Endothelial cell of umbilical vein (primary cell): ENCODE data around the gene MTMR3. TPM values are rescaled to one million over a fixed set of nuclear protein-coding genes. Genes with fewer than 3 reads are reported as not detected.

ENCODE experiments used
- BruUV-seq: library from RNA; stranded (reverse); fragments of 400-500 nt; replicated peaks from 2 replicates; lab custom pipeline; 2021; lab: Mats Ljungman, UMichigan
- CTCF ChIA-PET: fragments of 300-600, 350-600 bp; sonication (Branson Sonifier 250); formaldehyde crosslinking; loops from one replicate; lab custom pipeline; 2021; ENCODE audit warnings: antibody characterized with exemption, inconsistent platforms; lab: Charles Lee
- POLR2A ChIA-PET: fragments of 300-600, 350-600 bp; sonication (Branson Sonifier 250); formaldehyde crosslinking; loops from one replicate; lab custom pipeline; 2021; ENCODE audit warnings: antibody characterized with exemption, inconsistent platforms; lab: Charles Lee
- DNase-seq: peaks from one replicate; pipeline ENCODE4 v3.0.0-alpha.2; 2011; ENCODE audit warnings: low read depth, low spot score
- FAIRE-seq: peaks from 2 replicates; lab custom pipeline; 2011; peaks lifted over from hg19 to GRCh38; lab: Jason Lieb, UNC
- H2AFZ ChIP-seq: 2 replicates; pipeline ENCODE4 v1.6.0; 2012; ENCODE audit warnings: low read depth, low read length, control low read depth, inconsistent platforms
- H3K27ac ChIP-seq: 2 replicates; pipeline ENCODE4 v1.5.1; 2011; ENCODE audit warnings: low read depth, mild to moderate bottlenecking, control low read depth, low read length, moderate library complexity; ENCODE audit not compliant: insufficient read depth
- H3K27me3 ChIP-seq, 2 experiments: 2 replicates each; pipeline versions ENCODE4 v1.6.0 to v1.6.1; 2011; ENCODE audit warnings: low read length in 2 of 2, mixed read lengths in 1 of 2; ENCODE audit not compliant: control insufficient read depth in 2 of 2, insufficient read depth in 2 of 2
- H3K36me3 ChIP-seq, 2 experiments: 2 replicates in 1 of 2; 3 replicates in 1 of 2; pipeline ENCODE4 v1.5.1; 2011; ENCODE audit warnings: low read length in 2 of 2, mild to moderate bottlenecking in 1 of 2, moderate library complexity in 1 of 2; ENCODE audit not compliant: control insufficient read depth in 2 of 2, insufficient read depth in 2 of 2; ENCODE audit errors: extremely low read depth in 1 of 2
- H3K4me1 ChIP-seq: 3 replicates; pipeline ENCODE4 v1.5.1; 2011; ENCODE audit warnings: mild to moderate bottlenecking, low read length; ENCODE audit not compliant: control insufficient read depth, insufficient read depth; ENCODE audit errors: extremely low read depth
- H3K4me2 ChIP-seq: 2 replicates; pipeline ENCODE4 v1.6.1; 2011; ENCODE audit warnings: low read length, control low read depth, mixed read lengths; ENCODE audit not compliant: insufficient read depth
- H3K4me3 ChIP-seq, 3 experiments: fragments of 200-600 bp in 1 of 3; sonication (generic), shearing (Covaris generic) in 1 of 3; replicated peaks in 1 of 3; 2 replicates each; pipeline ENCODE4 v1.5.1; 2011 to 2016; ENCODE audit warnings: control low read depth in 3 of 3, low read length in 3 of 3, mild to moderate bottlenecking in 2 of 3, inconsistent platforms in 1 of 3, low read depth in 1 of 3, moderate library complexity in 1 of 3; ENCODE audit not compliant: insufficient read depth in 1 of 3
- H3K79me2 ChIP-seq: 2 replicates; pipeline ENCODE4 v1.6.0; 2012; ENCODE audit warnings: low read length, inconsistent platforms; ENCODE audit not compliant: control insufficient read depth, insufficient read depth
- H3K9ac ChIP-seq: replicated peaks from 2 replicates; pipeline ENCODE3; 2011; ENCODE audit warnings: low read length, control low read depth; ENCODE audit not compliant: insufficient read depth; ENCODE audit errors: extremely low read depth
- H3K9me1 ChIP-seq: replicated peaks from 3 replicates; pipeline ENCODE4 v1.6.0; 2011; ENCODE audit warnings: mild to moderate bottlenecking, low read length; ENCODE audit not compliant: control insufficient read depth, insufficient read depth; ENCODE audit errors: extremely low read depth
- H3K9me3 ChIP-seq: replicated peaks from 2 replicates; pipeline ENCODE4 v1.5.1; 2012; ENCODE audit warnings: low read length, inconsistent platforms; ENCODE audit not compliant: control insufficient read depth, insufficient read depth
- H4K20me1 ChIP-seq: replicated peaks from 2 replicates; pipeline ENCODE3; 2011; ENCODE audit warnings: mild to moderate bottlenecking, low read length; ENCODE audit not compliant: control insufficient read depth, insufficient read depth; ENCODE audit errors: extremely low read depth
- EZH2 ChIP-seq: IDR thresholded peaks from 2 replicates; pipeline ENCODE4 v1.6.1; 2012; ENCODE audit warnings: borderline replicate concordance, low read depth, mild to moderate bottlenecking, moderate library complexity, low read length, inconsistent platforms; ENCODE audit not compliant: severe bottlenecking
- FOS ChIP-seq: IDR thresholded peaks from 2 replicates; pipeline ENCODE4 v1.6.1; 2011; ENCODE audit warnings: mild to moderate bottlenecking, low read length, moderate library complexity, borderline replicate concordance; ENCODE audit not compliant: insufficient read depth
- JUN ChIP-seq: IDR thresholded peaks from 2 replicates; pipeline ENCODE4 v1.6.1; 2011; ENCODE audit warnings: borderline replicate concordance, low read depth; ENCODE audit not compliant: insufficient read length, insufficient read depth
- MYC ChIP-seq: IDR thresholded peaks from one replicate; pipeline ENCODE4 v1.6.1; 2011; ENCODE audit warnings: mild to moderate bottlenecking, low read depth, low read length
- POLR2A ChIP-seq: IDR thresholded peaks from 2 replicates; pipeline ENCODE4 v1.6.1; 2012; ENCODE audit warnings: low read depth, mild to moderate bottlenecking, control low read depth, low read length
- POLR2AphosphoS5 ChIP-seq: IDR thresholded peaks from 2 replicates; pipeline ENCODE4 v1.6.1; 2012; ENCODE audit warnings: low read depth, mild to moderate bottlenecking, control low read depth, low read length, moderate library complexity; ENCODE audit not compliant: insufficient read depth
- dilution Hi-C: fragments of 300-500 bp; cut with MboI; formaldehyde crosslinking; loops from one replicate; pipeline ENCODE4 v1.15.0; 2019; ENCODE audit warnings: low sequenced_read_pairs; ENCODE audit not compliant: extremely low pct_ligation_motif_present
- intact Hi-C: fragments of 100-400 bp; cut with micrococcal nuclease; formaldehyde crosslinking; loops from one replicate; pipeline ENCODE4 v1.10.0; 2022
- polyA plus RNA-seq, 4 experiments: library from polyadenylated mRNA; depleted of rRNA in 3 of 4; stranded (reverse) in 3 of 4; unstranded in 1 of 4; fragments of >200 nt; gene quantifications; 2 replicates each; pipeline versions ENCODE4 v1.2.1 to v1.2.3, GENCODE V29; 2011 to 2012; ENCODE audit warnings: missing spikeins in 1 of 4
- total RNA-seq: library from RNA; stranded (reverse); gene quantifications from 2 replicates; pipeline ENCODE4 v1.2.3, GENCODE V29; 2021
- TF ChIP-seq, protein P1 (sequence below): IDR thresholded peaks from 2 replicates; pipeline ENCODE4 v1.6.1; 2011; ENCODE audit not compliant: insufficient read depth, insufficient read length
- TF ChIP-seq, protein P2 (sequence below), 2 donors: IDR thresholded peaks; 1 replicate in 1 of 2; 2 replicates in 1 of 2; pipeline ENCODE4 v1.5.1; 2011; ENCODE audit warnings: low read length in 2 of 2, mild to moderate bottlenecking in 2 of 2, moderate library complexity in 2 of 2, control low read depth in 1 of 2, inconsistent platforms in 1 of 2, low read depth in 1 of 2; ENCODE audit not compliant: insufficient read depth in 1 of 2; ENCODE audit errors: extremely low read depth in 1 of 2

The MTMR3 gene
- total and polyA plus RNA-seq, 2 donors (not counting 3 experiments of a cell fraction or from before 2014, with no cell fraction given), result 30.1 to 36.5 TPM

DNA sequence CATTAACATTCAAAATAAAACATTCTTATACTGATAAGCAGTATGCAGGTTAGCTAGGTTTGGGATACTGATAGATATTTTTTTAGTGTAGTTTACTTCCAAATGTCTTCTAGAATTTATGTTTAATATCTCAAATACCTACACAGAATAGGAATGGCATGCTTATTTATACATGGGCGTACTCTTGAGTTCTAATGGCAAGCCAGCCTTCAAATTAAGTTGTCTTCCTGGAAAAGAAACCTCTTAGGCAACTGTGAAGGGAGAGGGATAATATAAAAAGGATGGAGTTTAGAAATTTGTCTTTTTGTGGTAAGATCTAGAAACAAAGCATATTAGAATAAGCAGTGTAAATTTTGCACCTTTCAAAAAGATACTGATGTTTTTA lies 65.4 kb downstream of the MTMR3 start:
- H3K4me1 ChIP-seq, result no peaks in the 10 kb centered on the region
- peaks cover 15% of the 10 kb centered on the region for H3K79me2 ChIP-seq
- no peaks in the 10 kb centered on the region for H3K36me3 ChIP-seq
- intact Hi-C loops, result no loop called here
- CTCF ChIA-PET, result interaction anchor here (1.0 to 2.3 kb wide), 4 partner anchors 13 to 65 kb away, joined by 3 to 10 read pairs (median 5); partner anchors contain the start of gene MTMR3
- dilution Hi-C loops, result no loop called here
- no peak for FAIRE-seq
- no peaks in the 10 kb centered on the region for H3K9me1 ChIP-seq
- BruUV-seq, result no TSS peak
- H3K27me3 ChIP-seq, result no peaks in the 10 kb centered on the region
- no peak overlapping the region for H2AFZ ChIP-seq
- H3K9ac ChIP-seq, result no peak overlapping the region
- no peak for TF ChIP-seq EZH2
- no peak for TF ChIP-seq JUN
- TF ChIP-seq, protein P1, sequence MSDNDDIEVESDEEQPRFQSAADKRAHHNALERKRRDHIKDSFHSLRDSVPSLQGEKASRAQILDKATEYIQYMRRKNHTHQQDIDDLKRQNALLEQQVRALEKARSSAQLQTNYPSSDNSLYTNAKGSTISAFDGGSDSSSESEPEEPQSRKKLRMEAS, result no peak
- no peak for TF ChIP-seq POLR2A
- no peak for TF ChIP-seq MYC
- TF ChIP-seq FOS, result no peak
- TF ChIP-seq POLR2AphosphoS5, result no peak
- no peak overlapping the region for H3K4me2 ChIP-seq
- H3K4me3 ChIP-seq, result no peak overlapping the region
- H3K27ac ChIP-seq, result no peak overlapping the region
- POLR2A ChIA-PET, result no interaction called here
- H3K9me3 ChIP-seq, result no peaks in the 10 kb centered on the region
- no peak for DNase-seq
- H4K20me1 ChIP-seq, result peaks cover 6% of the 10 kb centered on the region

DNA sequence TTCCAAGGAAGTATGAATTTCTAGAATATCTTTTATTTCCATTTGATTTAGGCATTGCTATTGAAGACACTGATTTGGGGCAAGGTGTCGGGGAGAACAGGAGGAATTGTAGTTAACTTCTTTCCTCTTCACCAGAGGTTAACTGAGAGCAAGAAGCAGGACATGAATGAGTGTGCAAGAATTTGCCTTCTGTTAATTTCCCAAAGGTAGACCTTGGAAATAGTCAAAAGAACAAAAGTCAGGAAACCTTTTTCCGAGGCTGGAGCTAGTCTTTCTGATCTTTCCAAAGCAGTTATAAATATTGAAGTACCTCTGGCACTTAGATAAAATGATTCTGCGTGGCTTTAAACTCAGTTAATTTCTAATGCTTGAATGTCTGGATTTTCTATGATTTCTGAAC lies 66.9 kb downstream of the MTMR3 start:
- no peak overlapping the region for H3K4me2 ChIP-seq
- TF ChIP-seq POLR2AphosphoS5 (no peak), FOS (no peak), MYC (no peak)
- TF ChIP-seq, protein P1, result no peak
- TF ChIP-seq, protein P2, sequence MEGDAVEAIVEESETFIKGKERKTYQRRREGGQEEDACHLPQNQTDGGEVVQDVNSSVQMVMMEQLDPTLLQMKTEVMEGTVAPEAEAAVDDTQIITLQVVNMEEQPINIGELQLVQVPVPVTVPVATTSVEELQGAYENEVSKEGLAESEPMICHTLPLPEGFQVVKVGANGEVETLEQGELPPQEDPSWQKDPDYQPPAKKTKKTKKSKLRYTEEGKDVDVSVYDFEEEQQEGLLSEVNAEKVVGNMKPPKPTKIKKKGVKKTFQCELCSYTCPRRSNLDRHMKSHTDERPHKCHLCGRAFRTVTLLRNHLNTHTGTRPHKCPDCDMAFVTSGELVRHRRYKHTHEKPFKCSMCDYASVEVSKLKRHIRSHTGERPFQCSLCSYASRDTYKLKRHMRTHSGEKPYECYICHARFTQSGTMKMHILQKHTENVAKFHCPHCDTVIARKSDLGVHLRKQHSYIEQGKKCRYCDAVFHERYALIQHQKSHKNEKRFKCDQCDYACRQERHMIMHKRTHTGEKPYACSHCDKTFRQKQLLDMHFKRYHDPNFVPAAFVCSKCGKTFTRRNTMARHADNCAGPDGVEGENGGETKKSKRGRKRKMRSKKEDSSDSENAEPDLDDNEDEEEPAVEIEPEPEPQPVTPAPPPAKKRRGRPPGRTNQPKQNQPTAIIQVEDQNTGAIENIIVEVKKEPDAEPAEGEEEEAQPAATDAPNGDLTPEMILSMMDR (IDR thresholded peaks at IDR 0.05; ENCODE audit: extremely low read depth in 1 of 2, insufficient read depth in 1 of 2, low read depth in 1 of 2, low read length in 2 of 2), result no peak
- BruUV-seq, result no TSS peak
- no peak overlapping the region for H2AFZ ChIP-seq
- H3K79me2 ChIP-seq, result peaks cover 18% of the 10 kb centered on the region
- no peaks in the 10 kb centered on the region for H3K27me3 ChIP-seq
- no peaks in the 10 kb centered on the region for H3K4me1 ChIP-seq
- H3K9me3 ChIP-seq, result no peaks in the 10 kb centered on the region
- H3K4me3 ChIP-seq, result no peak overlapping the region
- H3K9ac ChIP-seq, result no peak overlapping the region
- dilution Hi-C loops, result no loop called here
- peaks cover 8% of the 10 kb centered on the region for H4K20me1 ChIP-seq
- no peaks in the 10 kb centered on the region for H3K36me3 ChIP-seq
- POLR2A ChIA-PET, result no interaction called here
- no peak for FAIRE-seq
- H3K27ac ChIP-seq, result no peak overlapping the region
- no peak for DNase-seq
- CTCF ChIA-PET, result interaction anchor here (0.9 kb wide), 1 partner anchor 139 kb away, joined by 3 read pairs; no protein-coding TSS in a partner anchor
- intact Hi-C loops, result no loop called here
- no peaks in the 10 kb centered on the region for H3K9me1 ChIP-seq
